Measurements from ENCODE around the gene MSANTD2. TPM values are rescaled to one million over a fixed set of nuclear protein-coding genes. Genes with fewer than 3 reads are reported as not detected.

MSANTD2 gene
- total and polyA plus RNA-seq, 4 donors = 1.6 to 7.7 (median 2.3) TPM

GRCh38 chr11:124791626-124792341 is 8.4 kb downstream of the MSANTD2 start:
- H3K4me1 ChIP-seq (ENCODE audit: control insufficient read depth in 4 of 4, insufficient read depth in 4 of 4, low read length in 3 of 4) = peaks cover 0 to 2% (median 0%) of the 10 kb centered on the region in 4 donors
- 91% methylated on average over 4 of the region's 4 CpGs for WGBS
- no peak overlapping the region for H3K27ac ChIP-seq (ENCODE audit: low read depth in 1 of 2, low read length in 2 of 2)
- H3K36me3 ChIP-seq (ENCODE audit: control insufficient read depth in 4 of 4, insufficient read depth in 3 of 4, low read depth in 1 of 4, low read length in 3 of 4) = no peaks in the 10 kb centered on the region
- no peak for DNase-seq (ENCODE audit: low spot score)
- no peak overlapping the region for H3K4me3 ChIP-seq (ENCODE audit: low read depth in 1 of 3, low read length in 3 of 3)
- no peaks in the 10 kb centered on the region for H3K27me3 ChIP-seq (ENCODE audit: control insufficient read depth in 4 of 4, insufficient read depth in 4 of 4, low read length in 3 of 4)
- no peak overlapping the region for H3K9ac ChIP-seq (ENCODE audit: low read depth in 1 of 2, low read length in 2 of 2)
- H3K9me3 ChIP-seq (ENCODE audit: control insufficient read depth in 4 of 4, low read length in 3 of 4) = no peaks in the 10 kb centered on the region
- TF ChIP-seq REST (IDR thresholded peaks at IDR 0.05) = no peak
- no peak for TF ChIP-seq JUND (IDR thresholded peaks at IDR 0.05)
- TF ChIP-seq RAD21 (IDR thresholded peaks at IDR 0.05) = no peak
- TF ChIP-seq GABPA (IDR thresholded peaks at IDR 0.05 in 1 of 2, conservative IDR thresholded peaks at IDR 0.05 in 1 of 2) = no peak
- no peak for TF ChIP-seq NR2F2 (IDR thresholded peaks at IDR 0.05)
- no peak for TF ChIP-seq ZBTB33 (IDR thresholded peaks at IDR 0.05)
- TF ChIP-seq FOXA2 (IDR thresholded peaks at IDR 0.05) = no peak
- no peak for TF ChIP-seq HNF4G (IDR thresholded peaks at IDR 0.05)
- TF ChIP-seq RXRA (IDR thresholded peaks at IDR 0.05) = no peak

- H3K9ac ChIP-seq (ENCODE audit: low read depth in 1 of 2, low read length in 2 of 2) = no peak overlapping the region
- peaks cover 0 to 2% (median under 1%) of the 10 kb centered on the region in 4 donors for H3K4me1 ChIP-seq (ENCODE audit: control insufficient read depth in 4 of 4, insufficient read depth in 4 of 4, low read length in 3 of 4)
- H3K27me3 ChIP-seq (ENCODE audit: control insufficient read depth in 4 of 4, insufficient read depth in 4 of 4, low read length in 3 of 4) = no peaks in the 10 kb centered on the region
- DNase-seq (ENCODE audit: low spot score) = no peak
- H3K36me3 ChIP-seq (ENCODE audit: control insufficient read depth in 4 of 4, insufficient read depth in 3 of 4, low read depth in 1 of 4, low read length in 3 of 4) = no peaks in the 10 kb centered on the region
- no peak overlapping the region for H3K4me3 ChIP-seq (ENCODE audit: low read depth in 1 of 3, low read length in 3 of 3)
- no peaks in the 10 kb centered on the region for H3K9me3 ChIP-seq (ENCODE audit: control insufficient read depth in 4 of 4, low read length in 3 of 4)
- H3K27ac ChIP-seq (ENCODE audit: low read depth in 1 of 2, low read length in 2 of 2) = no peak overlapping the region
- no peak for TF ChIP-seq EGR1 (IDR thresholded peaks at IDR 0.05; ENCODE audit: low read depth in 2 of 2)
- no peak for TF ChIP-seq FOXA2 (IDR thresholded peaks at IDR 0.05)
- TF ChIP-seq HNF4G (IDR thresholded peaks at IDR 0.05) = no peak
- TF ChIP-seq SP1 (IDR thresholded peaks at IDR 0.05) = no peak
- TF ChIP-seq CTCF (IDR thresholded peaks at IDR 0.05; ENCODE audit: low read depth, low read length, missing input control) = no peak
- TF ChIP-seq HNF4A (conservative IDR thresholded peaks at IDR 0.05) = no peak
- TF ChIP-seq RXRA (IDR thresholded peaks at IDR 0.05) = no peak
- TF ChIP-seq RAD21 (IDR thresholded peaks at IDR 0.05) = no peak
- TF ChIP-seq NR2F2 (IDR thresholded peaks at IDR 0.05) = no peak
- TF ChIP-seq GABPA (IDR thresholded peaks at IDR 0.05 in 1 of 2, conservative IDR thresholded peaks at IDR 0.05 in 1 of 2) = no peak
- TF ChIP-seq YY1 (IDR thresholded peaks at IDR 0.05) = no peak
- TF ChIP-seq TAF1 (conservative IDR thresholded peaks at IDR 0.05) = no peak
- TF ChIP-seq ZBTB33 (IDR thresholded peaks at IDR 0.05) = no peak
- no peak for TF ChIP-seq REST (IDR thresholded peaks at IDR 0.05)
- no peak for TF ChIP-seq MAX (IDR thresholded peaks at IDR 0.05)
- no peak for TF ChIP-seq ATF3 (IDR thresholded peaks at IDR 0.05)
- TF ChIP-seq FOXA1 (IDR thresholded peaks at IDR 0.05) = no peak
Observed at GRCh38 chr11:124788521-124788920, 11.7 kb downstream of the MSANTD2 start.

Data from liver (tissue), 9 donors.